ENCODE measurements around the gene RAD51D. TPM values are rescaled to one million over a fixed set of nuclear protein-coding genes. Genes with fewer than 3 reads are reported as not detected.

RAD51D gene
- polyA plus RNA-seq, 1 donor (not counting 4 experiments of a cell fraction or from before 2014, with no cell fraction given): 4.9 TPM

GRCh38 chr17:35148144-35148543 lies 28.5 kb upstream of the RAD51D start:
- H3K9ac ChIP-seq (ENCODE audit: control insufficient read depth, extremely low read depth, insufficient read depth, low read length): no peak overlapping the region
- peaks cover 5% of the 10 kb centered on the region for H3K27me3 ChIP-seq (ENCODE audit: control insufficient read depth, extremely low read depth, insufficient read depth, low read length)
- TF ChIP-seq EZH2 (IDR thresholded peaks at IDR 0.05; ENCODE audit: low read length): no peak
- TF ChIP-seq, protein P1, sequence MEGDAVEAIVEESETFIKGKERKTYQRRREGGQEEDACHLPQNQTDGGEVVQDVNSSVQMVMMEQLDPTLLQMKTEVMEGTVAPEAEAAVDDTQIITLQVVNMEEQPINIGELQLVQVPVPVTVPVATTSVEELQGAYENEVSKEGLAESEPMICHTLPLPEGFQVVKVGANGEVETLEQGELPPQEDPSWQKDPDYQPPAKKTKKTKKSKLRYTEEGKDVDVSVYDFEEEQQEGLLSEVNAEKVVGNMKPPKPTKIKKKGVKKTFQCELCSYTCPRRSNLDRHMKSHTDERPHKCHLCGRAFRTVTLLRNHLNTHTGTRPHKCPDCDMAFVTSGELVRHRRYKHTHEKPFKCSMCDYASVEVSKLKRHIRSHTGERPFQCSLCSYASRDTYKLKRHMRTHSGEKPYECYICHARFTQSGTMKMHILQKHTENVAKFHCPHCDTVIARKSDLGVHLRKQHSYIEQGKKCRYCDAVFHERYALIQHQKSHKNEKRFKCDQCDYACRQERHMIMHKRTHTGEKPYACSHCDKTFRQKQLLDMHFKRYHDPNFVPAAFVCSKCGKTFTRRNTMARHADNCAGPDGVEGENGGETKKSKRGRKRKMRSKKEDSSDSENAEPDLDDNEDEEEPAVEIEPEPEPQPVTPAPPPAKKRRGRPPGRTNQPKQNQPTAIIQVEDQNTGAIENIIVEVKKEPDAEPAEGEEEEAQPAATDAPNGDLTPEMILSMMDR (optimal IDR thresholded peaks at IDR 0.05 in 1 of 3, IDR thresholded peaks at IDR 0.05 in 1 of 3, conservative IDR thresholded peaks at IDR 0.05 in 1 of 3; ENCODE audit: extremely low read depth in 1 of 3, insufficient read depth in 2 of 3, low read length in 3 of 3): no peak
- H3K79me2 ChIP-seq (ENCODE audit: control insufficient read depth, insufficient read depth, low read length): no peaks in the 10 kb centered on the region
- H2AFZ ChIP-seq (ENCODE audit: control insufficient read depth, low read length): no peak overlapping the region
- dilution Hi-C loops (cut with MboI; ENCODE audit: extremely low pct_ligation_motif_present, low sequenced_read_pairs): no loop called here
- H3K27ac ChIP-seq (ENCODE audit: control insufficient read depth, insufficient read depth, low read length): no peak overlapping the region
- no peaks in the 10 kb centered on the region for H3K36me3 ChIP-seq (ENCODE audit: control insufficient read depth in 2 of 2, extremely low read depth in 1 of 2, insufficient read depth in 2 of 2, low read length in 2 of 2)
- H3K4me3 ChIP-seq (ENCODE audit: control insufficient read depth in 2 of 3, extremely low read depth in 1 of 3, insufficient read depth in 2 of 3, low read depth in 1 of 3, low read length in 3 of 3): no peak overlapping the region
- DNase-seq (ENCODE audit: low read depth, low spot score) (no peak), FAIRE-seq (no peak)
- no peaks in the 10 kb centered on the region for H3K4me1 ChIP-seq (ENCODE audit: control insufficient read depth, extremely low read depth, insufficient read depth, low read length)
- H4K20me1 ChIP-seq (ENCODE audit: control insufficient read depth, extremely low read depth, insufficient read depth, low read length): no peaks in the 10 kb centered on the region
- no peaks in the 10 kb centered on the region for H3K9me1 ChIP-seq (ENCODE audit: control insufficient read depth, extremely low read depth, insufficient read depth, low read length)
- H3K9me3 ChIP-seq (ENCODE audit: control insufficient read depth, low read depth, low read length): no peaks in the 10 kb centered on the region
- H3K4me2 ChIP-seq (ENCODE audit: control insufficient read depth, extremely low read depth, insufficient read depth, low read depth, low read length): no peak overlapping the region

DNA sequence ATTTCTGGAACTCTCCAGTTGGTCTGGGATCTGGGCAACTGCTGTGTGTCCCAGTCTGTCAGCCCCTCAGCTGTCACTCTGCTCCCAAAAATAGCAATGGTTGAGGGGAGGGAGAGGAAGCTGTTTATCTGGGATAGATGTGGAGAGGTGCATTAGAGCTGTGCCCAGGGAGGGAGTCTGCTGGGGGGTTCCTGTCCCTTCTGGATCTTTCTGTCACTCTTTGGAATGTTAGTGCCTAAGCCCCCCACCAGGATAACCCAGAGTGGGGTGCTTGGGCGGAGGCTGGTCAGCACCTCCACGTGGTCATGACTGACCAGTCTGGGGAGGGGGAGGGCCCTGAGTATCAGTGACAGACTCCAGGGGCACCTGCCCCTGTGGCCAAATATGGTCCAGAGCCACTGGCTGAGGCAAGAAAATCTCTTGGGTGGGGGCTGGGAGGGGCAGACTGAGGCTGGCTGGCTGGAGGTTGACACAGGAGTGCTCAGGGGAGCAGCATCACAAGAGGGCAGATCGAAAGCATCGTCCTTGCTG lies 27.8 kb upstream of the RAD51D start, which contains the start of gene UNC45B:
UNC45B (plus strand) TSS at position 443 of the 531 bp plus-strand sequence. CDS start 447 bp downstream, outside the sequence.
- Histone ChIP-seq H3K4me3 (ENCODE audit: control insufficient read depth in 2 of 3, extremely low read depth in 1 of 3, insufficient read depth in 2 of 3, low read depth in 1 of 3, low read length in 3 of 3) (no peak within 1 kb of the TSS), H3K9me1 (ENCODE audit: control insufficient read depth, extremely low read depth, insufficient read depth, low read length) (no peaks in the 10 kb centered on the region), H3K4me2 (ENCODE audit: control insufficient read depth, extremely low read depth, insufficient read depth, low read depth, low read length) (no peak within 1 kb of the TSS), H3K4me1 (ENCODE audit: control insufficient read depth, extremely low read depth, insufficient read depth, low read length) (no peaks in the 10 kb centered on the region), H3K9ac (ENCODE audit: control insufficient read depth, extremely low read depth, insufficient read depth, low read length) (no peak within 1 kb of the TSS), H3K36me3 (ENCODE audit: control insufficient read depth in 2 of 2, extremely low read depth in 1 of 2, insufficient read depth in 2 of 2, low read length in 2 of 2) (no peaks in the 10 kb centered on the region), H3K27ac (ENCODE audit: control insufficient read depth, insufficient read depth, low read length) (no peak within 1 kb of the TSS), H3K27me3 (ENCODE audit: control insufficient read depth, extremely low read depth, insufficient read depth, low read length) (peaks cover 5% of the 10 kb centered on the region), H3K9me3 (ENCODE audit: control insufficient read depth, low read depth, low read length) (no peaks in the 10 kb centered on the region), H2AFZ (ENCODE audit: control insufficient read depth, low read length) (no peak within 1 kb of the TSS), H4K20me1 (ENCODE audit: control insufficient read depth, extremely low read depth, insufficient read depth, low read length) (no peaks in the 10 kb centered on the region), H3K79me2 (ENCODE audit: control insufficient read depth, insufficient read depth, low read length) (no peaks in the 10 kb centered on the region)
- dilution Hi-C loops (cut with MboI; ENCODE audit: extremely low pct_ligation_motif_present, low sequenced_read_pairs): no loop called here
- FAIRE-seq: no peak
- TF ChIP-seq EZH2 (IDR thresholded peaks at IDR 0.05; ENCODE audit: low read length): no peak
- TF ChIP-seq, protein P1 (optimal IDR thresholded peaks at IDR 0.05 in 1 of 3, IDR thresholded peaks at IDR 0.05 in 1 of 3, conservative IDR thresholded peaks at IDR 0.05 in 1 of 3; ENCODE audit: extremely low read depth in 1 of 3, insufficient read depth in 2 of 3, low read length in 3 of 3): no peak
- no peak for DNase-seq (ENCODE audit: low read depth, low spot score)

Measured in keratinocyte (primary cell).